Measurements from ENCODE around the gene ZNF562. TPM values are rescaled to one million over a fixed set of nuclear protein-coding genes. Genes with fewer than 3 reads are reported as not detected.
"Not testable (repeated sequence)": the region's sequence is repeated elsewhere in the genome, so short reads cannot be mapped to it uniquely, and the experiment has no call there.

Gene ZNF562
- total RNA-seq, 2 donors from 2014 or later: 16.0 to 17.1 TPM

- Histone ChIP-seq H3K4me1 (no peaks in the 10 kb centered on the region), H3K36me3 (no peaks in the 10 kb centered on the region), H3K9me3 (peaks cover 0 to 7% of the 10 kb centered on the region in 2 donors), H3K27ac (no peak overlapping the region), H3K4me3 (no peak overlapping the region), H3K27me3 (no peaks in the 10 kb centered on the region)
- TF ChIP-seq CTCF (IDR thresholded peaks at IDR 0.05): no peak
- no peak for DNase-seq (ENCODE audit: low spot score)
Measured at GRCh38 chr19:9705836-9706235, 30.9 kb upstream of the ZNF562 start.

- Histone ChIP-seq H3K4me3 (no peak overlapping the region), H3K9me3 (no peaks in the 10 kb centered on the region), H3K36me3 (no peaks in the 10 kb centered on the region), H3K4me1 (no peaks in the 10 kb centered on the region), H3K27me3 (no peaks in the 10 kb centered on the region), H3K27ac (no peak overlapping the region)
- no peak for DNase-seq (ENCODE audit: low spot score)
- TF ChIP-seq CTCF (IDR thresholded peaks at IDR 0.05): no peak
Measured at GRCh38 chr19:9702186-9702585, 27.3 kb upstream of the ZNF562 start.

DNA sequence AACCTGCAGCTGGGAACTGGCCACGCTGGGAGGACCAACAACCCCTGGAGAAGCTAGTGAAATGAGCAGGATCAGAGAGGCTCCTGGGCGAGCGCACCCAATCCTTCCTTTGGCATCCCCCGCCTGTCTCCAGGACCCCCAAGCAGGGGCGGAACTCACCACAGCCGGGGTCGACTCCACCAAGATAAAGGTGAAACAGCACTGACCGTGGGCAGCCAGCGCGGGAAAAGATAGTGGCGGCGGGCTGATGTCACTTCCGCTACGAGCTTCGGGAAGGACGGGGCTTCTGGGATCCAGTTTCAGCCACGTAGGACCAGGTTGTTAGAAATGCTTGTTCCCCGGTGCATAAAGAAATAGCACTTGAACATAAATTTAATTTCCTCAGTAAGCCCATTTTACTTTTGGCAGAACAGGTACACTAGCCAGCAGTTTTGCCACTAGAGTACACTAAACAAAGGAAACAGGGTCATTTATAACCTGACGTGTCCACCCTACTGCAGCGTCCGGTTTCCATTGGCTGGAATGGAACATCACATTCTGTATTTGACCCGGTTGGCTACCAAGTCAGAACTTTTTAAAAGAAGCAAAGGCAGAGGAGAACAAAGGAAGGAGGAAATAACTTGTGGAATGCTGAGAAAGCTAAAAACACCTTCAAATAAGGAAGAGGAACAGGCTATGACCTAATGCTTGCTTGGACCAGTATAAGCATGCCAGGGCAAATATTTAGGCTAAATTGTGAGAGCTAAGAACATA lies 25.5 kb upstream of the ZNF562 start:
- Histone ChIP-seq H3K27ac (no peak overlapping the region), H3K9me3 (no peaks in the 10 kb centered on the region), H3K27me3 (no peaks in the 10 kb centered on the region), H3K36me3 (no peaks in the 10 kb centered on the region), H3K4me1 (no peaks in the 10 kb centered on the region), H3K4me3 (no peak overlapping the region)
- no peak for TF ChIP-seq CTCF (IDR thresholded peaks at IDR 0.05)
- no peak for DNase-seq (ENCODE audit: low spot score)

DNA sequence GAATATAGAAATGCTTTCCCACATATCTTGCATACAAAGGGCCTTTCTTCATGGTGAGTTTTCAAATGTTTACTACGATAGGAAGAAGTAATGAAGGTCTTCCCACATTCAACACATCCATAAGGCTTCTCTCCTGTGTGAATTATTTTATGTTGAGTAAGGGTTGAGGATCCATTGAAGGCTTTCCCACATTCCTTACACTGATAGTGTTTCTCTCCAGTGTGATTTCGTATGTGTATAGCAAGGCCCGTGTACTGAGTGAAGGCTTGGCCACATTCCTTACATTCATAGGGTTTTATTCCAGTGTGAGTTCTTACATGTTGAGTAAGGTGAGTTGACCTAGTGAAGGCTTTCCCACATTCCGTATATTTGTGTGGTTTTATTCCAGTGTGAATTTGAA lies 15.4 kb upstream of the ZNF562 start:
- not testable (repeated sequence) for H3K4me1 ChIP-seq; H3K9me3 ChIP-seq; H3K27me3 ChIP-seq; DNase-seq (ENCODE audit: low spot score); H3K27ac ChIP-seq; H3K4me3 ChIP-seq; H3K36me3 ChIP-seq

- DNase-seq (ENCODE audit: low spot score): peak; percentile 0
- not testable (repeated sequence) for H3K27ac ChIP-seq, H3K36me3 ChIP-seq, H3K27me3 ChIP-seq, H3K9me3 ChIP-seq, H3K4me3 ChIP-seq, H3K4me1 ChIP-seq
Measured at GRCh38 chr19:9679996-9680395, 5.1 kb upstream of the ZNF562 start.

GRCh38 chr19:9675358-9675901 lies 530 bp upstream of the ZNF562 start:
- H3K36me3 ChIP-seq; H3K4me1 ChIP-seq; DNase-seq (ENCODE audit: low spot score); H3K27me3 ChIP-seq: not testable (repeated sequence)
- H3K27ac ChIP-seq: peak overlapping the region; percentile 93 to 97
- H3K4me3 ChIP-seq: peak overlapping the region; percentile 68 to 85
- peaks cover 0 to 15% of the 10 kb centered on the region in 2 donors for H3K9me3 ChIP-seq

DNA sequence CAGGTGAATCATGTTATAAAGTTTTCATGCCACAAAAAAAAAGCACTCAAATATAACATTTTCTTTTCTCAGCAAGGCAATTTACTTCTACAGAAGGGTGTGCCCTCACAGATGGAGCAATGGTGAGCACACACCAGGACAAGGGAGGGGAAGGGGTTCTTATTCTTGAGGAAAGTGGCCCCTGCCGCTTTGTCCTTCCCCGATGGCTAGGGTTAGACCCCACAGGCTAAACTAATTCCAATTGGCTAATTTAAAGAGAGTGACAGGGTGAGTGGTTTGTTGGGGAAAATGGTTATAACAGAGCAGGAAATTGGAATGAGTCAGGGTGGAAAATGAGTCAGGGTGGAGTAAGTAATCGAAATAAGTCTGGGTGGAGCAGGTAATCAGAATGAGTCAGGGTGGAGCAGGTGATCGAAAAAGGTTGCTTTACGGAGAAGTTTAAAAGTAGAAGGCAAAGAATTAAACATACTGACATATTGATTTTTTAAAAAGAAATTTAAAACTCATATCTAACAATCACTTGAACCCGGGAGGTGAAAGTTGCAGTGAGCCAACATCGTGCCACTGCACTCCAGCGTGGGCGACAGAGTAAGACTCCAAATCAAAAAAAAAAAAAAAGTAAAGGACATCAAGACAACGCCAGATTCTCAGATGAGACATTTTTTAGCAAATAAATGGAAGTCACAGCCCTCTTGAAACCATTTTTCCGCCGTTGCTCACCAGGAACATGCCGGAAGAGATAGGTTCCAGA lies 813 bp downstream of the ZNF562 start:
- DNase-seq (ENCODE audit: low spot score): no peak
- Histone ChIP-seq H3K9me3 (peaks cover 0 to 15% of the 10 kb centered on the region in 2 donors), H3K4me1 (peaks cover 0 to 4% of the 10 kb centered on the region in 2 donors)

More for the DNA sequence above, 813 bp downstream of the ZNF562 start:
- Histone ChIP-seq H3K4me3 (peak overlapping the region; percentile 68 to 85), H3K27ac (peak overlapping the region; percentile 93 to 97), H3K27me3 (no peaks in the 10 kb centered on the region), H3K36me3 (no peaks in the 10 kb centered on the region)
- no peak for TF ChIP-seq CTCF (IDR thresholded peaks at IDR 0.05)
